Hepatocyte (in vitro differentiated cells): ENCODE measurements around the gene ZNRF1. TPM values are rescaled to one million over a fixed set of nuclear protein-coding genes. Genes with fewer than 3 reads are reported as not detected.

ENCODE experiments used
- DNase-seq: peaks from one replicate; pipeline ENCODE4 v3.0.0-alpha.2; 2016; ENCODE audit warnings: low spot score
- H2AFZ ChIP-seq: fragments of 200-600 bp; sonication (generic); 2 replicates; pipeline ENCODE4 v1.6.0; 2016; ENCODE audit warnings: antibody characterized with exemption, mild to moderate bottlenecking
- H3K27ac ChIP-seq: fragments of 200-600 bp; sonication (generic); 2 replicates; pipeline ENCODE4 v1.5.1; 2016; ENCODE audit warnings: mild to moderate bottlenecking
- H3K27me3 ChIP-seq: fragments of 200-600 bp; sonication (generic); 2 replicates; pipeline ENCODE4 v1.6.1; 2016
- H3K36me3 ChIP-seq: fragments of 200-600 bp; sonication (generic); replicated peaks from 2 replicates; pipeline ENCODE4 v1.5.1; 2016; ENCODE audit warnings: low read depth; ENCODE audit not compliant: insufficient read depth
- H3K4me1 ChIP-seq: fragments of 200-600 bp; sonication (generic); 2 replicates; pipeline ENCODE4 v1.5.1; 2016; ENCODE audit warnings: mild to moderate bottlenecking, moderate library complexity; ENCODE audit not compliant: insufficient read depth
- H3K4me2 ChIP-seq: fragments of 200-600 bp; sonication (generic); 2 replicates; pipeline ENCODE4 v1.6.0; 2016
- H3K4me3 ChIP-seq: fragments of 200-600 bp; sonication (generic); 2 replicates; pipeline ENCODE4 v1.5.1; 2016; ENCODE audit warnings: mild to moderate bottlenecking
- H3K79me2 ChIP-seq: fragments of 200-600 bp; sonication (generic); 2 replicates; pipeline ENCODE4 v1.6.0; 2017; ENCODE audit warnings: mild to moderate bottlenecking
- H3K9me2 ChIP-seq: fragments of 200-600 bp; sonication (generic); replicated peaks from 2 replicates; pipeline ENCODE4 v1.6.0; 2017; ENCODE audit warnings: mild to moderate bottlenecking; ENCODE audit not compliant: insufficient read depth
- H3K9me3 ChIP-seq: fragments of 200-600 bp; sonication (generic); 2 replicates; pipeline ENCODE4 v1.5.1; 2016; ENCODE audit warnings: low read depth, mild to moderate bottlenecking
- H4K20me1 ChIP-seq: fragments of 200-600 bp; sonication (generic); 2 replicates; pipeline ENCODE4 v1.6.0; 2016; ENCODE audit warnings: mild to moderate bottlenecking; ENCODE audit not compliant: insufficient read depth, poor library complexity, severe bottlenecking
- CTCF ChIP-seq: fragments of 200-600 bp; sonication (generic); IDR thresholded peaks from 2 replicates; pipeline ENCODE4 v1.5.1; 2016; ENCODE audit warnings: antibody characterized with exemption, mild to moderate bottlenecking; ENCODE audit not compliant: poor library complexity
- EZH2 ChIP-seq: fragments of 200-600 bp; sonication (generic); IDR thresholded peaks from 2 replicates; pipeline ENCODE4 v1.6.1; 2016; ENCODE audit warnings: antibody characterized with exemption, mild to moderate bottlenecking, borderline replicate concordance
- EZH2phosphoT487 ChIP-seq: fragments of 200-600 bp; sonication (generic); IDR thresholded peaks from one replicate; pipeline ENCODE4 v1.6.1; 2018; ENCODE audit warnings: antibody characterized with exemption, mild to moderate bottlenecking, low read depth, moderate library complexity; ENCODE audit not compliant: unreplicated experiment, severe bottlenecking
- WGBS: methylation state at CpG from one replicate; pipeline ENCODE4 v1.1.6; 2016; ENCODE audit warnings: low lambda C conversion rate; ENCODE audit errors: missing lambda C conversion rate; 5-methylcytosine and 5-hydroxymethylcytosine counted together
- polyA plus RNA-seq: library from polyadenylated mRNA; unstranded; fragments of >200 nt; fragmentation: Nextera tagmentation; extraction: Ambion mirVana; gene quantifications from 2 replicates; pipeline ENCODE4 v1.2.1, GENCODE V29; 2016
- total RNA-seq: library from RNA; depleted of rRNA; stranded (reverse); fragments of >200 nt; gene quantifications from 2 replicates; pipeline ENCODE4 v1.2.3, GENCODE V29; 2014

ZNRF1 gene
- total and polyA plus RNA-seq, 2 experiments from 2014 or later = 23.0 to 46.5 TPM

DNA sequence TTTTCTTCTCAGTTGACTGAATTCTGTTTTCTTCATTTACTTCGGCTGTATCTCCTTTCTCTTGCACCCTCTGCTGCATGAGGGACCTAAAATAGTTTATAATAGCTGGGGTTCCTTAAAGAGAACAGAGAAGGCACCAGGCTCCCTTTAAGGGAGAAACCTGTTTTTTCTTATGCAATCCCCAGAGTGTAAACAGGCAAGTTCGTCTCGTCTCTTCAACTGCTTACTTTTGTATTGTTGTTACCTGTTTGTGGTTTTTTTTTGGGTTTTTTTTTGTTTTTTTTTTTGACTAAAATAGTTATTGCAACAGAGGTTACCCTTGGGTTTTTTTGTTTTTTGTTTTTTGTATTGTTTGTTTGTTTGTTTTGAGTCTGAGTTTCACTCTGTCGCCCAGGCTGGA lies 121.4 kb downstream of the ZNRF1 start:
- WGBS = 44% methylated on average over 4 of the region's 4 CpGs
- H3K4me2 ChIP-seq = peak overlapping the region; percentile 60
- TF ChIP-seq EZH2 (no peak), CTCF (no peak), EZH2phosphoT487 (no peak)
- H2AFZ ChIP-seq = peak overlapping the region; percentile 1
- no peaks in the 10 kb centered on the region for H4K20me1 ChIP-seq
- peak overlapping the region; percentile 1 for H3K4me3 ChIP-seq
- H3K4me1 ChIP-seq = no peaks in the 10 kb centered on the region
- peak overlapping the region; percentile 45 for H3K27ac ChIP-seq
- no peaks in the 10 kb centered on the region for H3K36me3 ChIP-seq
- H3K9me2 ChIP-seq = no peaks in the 10 kb centered on the region
- no peaks in the 10 kb centered on the region for H3K9me3 ChIP-seq
- no peak for DNase-seq
- no peaks in the 10 kb centered on the region for H3K27me3 ChIP-seq
- peaks cover 8% of the 10 kb centered on the region for H3K79me2 ChIP-seq

- peaks cover 8% of the 10 kb centered on the region for H3K79me2 ChIP-seq
- no peaks in the 10 kb centered on the region for H3K9me2 ChIP-seq
- peak overlapping the region; percentile 54 for H3K4me2 ChIP-seq
- TF ChIP-seq EZH2phosphoT487 (no peak), CTCF (no peak), EZH2 (no peak)
- no peak overlapping the region for H3K4me3 ChIP-seq
- no peaks in the 10 kb centered on the region for H4K20me1 ChIP-seq
- no peaks in the 10 kb centered on the region for H3K4me1 ChIP-seq
- H3K27ac ChIP-seq = no peak overlapping the region
- peak; percentile 64 for DNase-seq
- H3K27me3 ChIP-seq = no peaks in the 10 kb centered on the region
- H3K36me3 ChIP-seq = no peaks in the 10 kb centered on the region
- no peaks in the 10 kb centered on the region for H3K9me3 ChIP-seq
- 47% methylated on average over 6 of the region's 6 CpGs for WGBS
- no peak overlapping the region for H2AFZ ChIP-seq
Measured at GRCh38 chr16:75121949-75122568, 123.2 kb downstream of the ZNRF1 start.

GRCh38 chr16:75122609-75123008 lies 123.8 kb downstream of the ZNRF1 start:
- Histone ChIP-seq H4K20me1 (no peaks in the 10 kb centered on the region), H3K9me2 (no peaks in the 10 kb centered on the region), H3K4me3 (no peak overlapping the region), H3K36me3 (no peaks in the 10 kb centered on the region), H2AFZ (no peak overlapping the region), H3K27me3 (no peaks in the 10 kb centered on the region), H3K79me2 (peaks cover 8% of the 10 kb centered on the region), H3K4me1 (no peaks in the 10 kb centered on the region), H3K9me3 (no peaks in the 10 kb centered on the region), H3K27ac (no peak overlapping the region), H3K4me2 (no peak overlapping the region)
- WGBS = 90% methylated on average over 1 of the region's 1 CpG
- TF ChIP-seq EZH2 (no peak), CTCF (no peak), EZH2phosphoT487 (no peak)
- no peak for DNase-seq
